Measurements from ENCODE around the gene MAGI1. TPM values are rescaled to one million over a fixed set of nuclear protein-coding genes. Genes with fewer than 3 reads are reported as not detected.

The MAGI1 gene
- total RNA-seq, 2 donors from 2014 or later: 27.9 to 31.5 TPM

- no peak for DNase-seq (ENCODE audit: low spot score)
- intact Hi-C loops (cut with DNase I): no loop called here
Observed at GRCh38 chr3:65650247-65650646, 388.5 kb downstream of the MAGI1 start.

GRCh38 chr3:65647369-65647768 is 391.3 kb downstream of the MAGI1 start:
- intact Hi-C loops (cut with DNase I): no loop called here
- DNase-seq (ENCODE audit: low spot score): no peak

DNA sequence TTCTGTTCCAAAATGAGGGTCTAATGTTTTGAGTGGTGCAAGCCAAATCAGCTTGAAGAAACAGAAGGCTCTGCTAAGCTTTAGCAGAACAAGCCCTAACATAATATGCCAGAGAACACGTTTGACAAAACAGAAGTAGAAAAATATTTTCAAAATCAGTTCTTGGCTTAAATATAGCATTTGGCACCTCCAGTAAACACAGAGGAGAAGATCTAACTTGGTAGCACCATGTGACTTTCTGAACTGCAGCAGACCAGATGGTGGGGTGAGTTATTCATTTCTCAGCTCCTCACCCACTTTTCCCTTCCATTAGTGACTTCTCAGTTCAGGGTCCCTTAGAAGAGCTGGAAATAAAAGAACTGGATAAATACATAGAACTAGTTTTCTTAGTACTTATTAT is 395.8 kb downstream of the MAGI1 start:
- no peak for DNase-seq (ENCODE audit: low spot score)
- intact Hi-C loops (cut with DNase I): no loop called here

DNA sequence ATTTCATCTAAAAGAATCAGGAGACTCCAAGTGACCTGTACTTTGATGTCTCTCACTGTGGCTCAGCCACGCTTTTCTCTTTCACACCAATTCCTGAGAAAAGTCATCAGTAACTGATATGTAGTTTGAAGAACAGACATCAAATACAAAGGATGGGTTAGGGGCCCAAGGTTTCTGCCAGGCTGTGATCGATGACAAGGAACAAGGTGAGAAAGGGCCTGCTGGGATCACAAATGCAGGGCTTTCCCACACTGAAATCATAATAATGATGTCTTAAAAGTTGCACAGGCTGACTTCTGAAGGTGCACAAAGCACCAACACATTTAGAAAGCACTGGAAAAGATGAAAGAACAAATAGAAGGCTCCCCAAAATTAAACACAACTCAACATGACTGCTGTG is 396.9 kb downstream of the MAGI1 start:
- intact Hi-C loops (cut with DNase I): no loop called here
- DNase-seq (ENCODE audit: low spot score): no peak

GRCh38 chr3:65641045-65641444 is 397.7 kb downstream of the MAGI1 start:
- intact Hi-C loops (cut with DNase I): no loop called here
- no peak for DNase-seq (ENCODE audit: low spot score)

DNA sequence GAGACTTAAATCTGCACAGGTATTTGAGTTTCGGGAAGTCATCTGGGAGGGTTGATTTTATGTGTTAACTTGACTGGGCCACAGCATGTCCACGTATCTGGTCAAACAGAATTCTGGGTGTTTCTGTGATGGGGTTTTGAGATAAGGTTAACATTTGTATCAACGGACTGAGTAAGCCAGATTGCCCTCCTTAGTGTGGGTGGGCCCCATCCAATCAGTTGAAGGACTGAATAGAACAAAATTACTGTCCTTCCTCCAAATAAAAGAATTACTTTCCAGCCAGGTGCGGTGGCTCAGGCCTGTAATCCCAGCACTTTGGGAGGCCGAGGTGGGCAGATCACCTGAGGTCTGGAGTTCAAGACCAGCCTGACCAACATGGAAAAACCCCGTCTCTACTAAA is 399.3 kb downstream of the MAGI1 start:
- DNase-seq (ENCODE audit: low spot score): no peak
- intact Hi-C loops (cut with DNase I): no loop called here

GRCh38 chr3:65638301-65638700 is 400.4 kb downstream of the MAGI1 start:
- DNase-seq (ENCODE audit: low spot score): no peak
- intact Hi-C loops (cut with DNase I): no loop called here

- intact Hi-C loops (cut with DNase I): no loop called here
- DNase-seq (ENCODE audit: low spot score): no peak
Observed at GRCh38 chr3:65636326-65636725, 402.4 kb downstream of the MAGI1 start.

GRCh38 chr3:65635657-65636056 is 403.1 kb downstream of the MAGI1 start:
- intact Hi-C loops (cut with DNase I): no loop called here
- DNase-seq (ENCODE audit: low spot score): no peak

DNA sequence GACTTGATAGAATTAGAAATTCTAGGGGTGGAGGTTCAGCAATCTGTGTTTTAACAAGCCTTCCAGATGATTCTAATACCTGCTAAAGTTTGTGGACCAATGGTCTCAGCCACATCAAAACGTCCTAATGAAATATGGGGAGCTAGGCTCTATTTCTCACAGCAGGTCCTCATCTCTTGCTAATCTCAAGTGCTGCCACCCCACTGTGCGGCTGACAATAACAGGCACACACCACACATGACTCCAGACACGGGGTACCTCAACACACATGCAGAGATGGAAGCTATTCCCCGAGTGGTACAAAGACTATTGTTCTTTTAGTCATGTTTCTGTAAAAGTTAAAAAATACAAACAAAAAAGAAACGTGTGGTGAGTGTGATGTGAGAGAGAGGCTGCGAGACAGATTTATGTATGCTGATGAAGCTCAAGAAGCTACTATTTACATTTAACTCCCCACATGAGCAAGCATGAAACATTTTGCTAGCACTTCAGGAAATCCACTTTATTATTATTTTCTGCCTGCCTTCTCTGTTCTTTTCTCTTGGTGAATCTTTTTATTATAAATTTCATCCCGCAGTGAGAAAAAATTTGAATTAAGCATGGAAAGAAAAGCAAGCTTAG is 405.6 kb downstream of the MAGI1 start:
- intact Hi-C loops (cut with DNase I): no loop called here
- no peak for DNase-seq (ENCODE audit: low spot score)

DNA sequence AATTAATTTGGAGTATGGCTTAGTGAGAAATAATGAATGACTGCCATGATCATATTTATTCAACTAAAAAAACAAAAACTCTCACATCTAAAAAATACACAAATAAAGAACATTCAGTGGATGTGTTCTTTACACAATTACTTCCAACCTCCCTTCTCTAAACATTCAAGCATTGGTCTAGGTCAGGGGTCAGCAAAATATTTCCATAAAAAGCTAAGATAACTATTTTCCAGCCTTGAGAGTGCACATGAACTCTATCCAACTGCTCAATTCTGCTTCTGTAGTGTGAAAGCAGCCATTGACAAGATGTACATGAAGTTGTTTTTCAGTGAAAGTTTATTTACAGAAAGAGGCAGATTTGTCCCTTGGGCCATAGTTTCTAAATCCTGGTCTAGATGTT is 406.3 kb downstream of the MAGI1 start:
- no peak for DNase-seq (ENCODE audit: low spot score)
- intact Hi-C loops (cut with DNase I): no loop called here

GRCh38 chr3:65628978-65629377 is 409.7 kb downstream of the MAGI1 start:
- intact Hi-C loops (cut with DNase I): no loop called here
- no peak for DNase-seq (ENCODE audit: low spot score)

- intact Hi-C loops (cut with DNase I): no loop called here
Observed at GRCh38 chr3:65627062-65627461, 411.7 kb downstream of the MAGI1 start.

GRCh38 chr3:65625305-65625704 is 413.4 kb downstream of the MAGI1 start:
- no peak for DNase-seq (ENCODE audit: low spot score)
- intact Hi-C loops (cut with DNase I): no loop called here

More at GRCh38 chr3:65627062-65627461, 411.7 kb downstream of the MAGI1 start:
- no peak for DNase-seq (ENCODE audit: low spot score)

DNA sequence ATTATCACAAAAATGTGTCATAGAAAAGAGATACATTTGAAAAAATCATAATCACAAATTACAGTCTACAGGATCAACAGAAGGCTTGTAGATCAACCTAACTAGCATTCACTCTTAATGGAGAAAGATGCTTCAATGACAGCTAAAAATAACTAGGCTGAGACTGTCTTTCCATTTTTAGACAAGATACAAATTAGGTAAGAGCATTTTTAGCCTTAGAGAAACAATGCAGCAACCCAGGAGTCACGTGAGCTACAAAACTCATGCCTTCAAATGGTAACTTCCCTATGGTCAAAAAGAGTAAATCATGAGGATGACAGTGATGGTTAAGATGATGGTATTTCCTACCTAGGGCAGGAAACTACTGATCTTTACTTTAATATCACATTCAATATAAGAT is 415.4 kb downstream of the MAGI1 start:
- no peak for DNase-seq (ENCODE audit: low spot score)
- intact Hi-C loops (cut with DNase I): no loop called here

GRCh38 chr3:65619888-65620287 is 418.8 kb downstream of the MAGI1 start:
- no peak for DNase-seq (ENCODE audit: low spot score)
- intact Hi-C loops (cut with DNase I): no loop called here

GRCh38 chr3:65619451-65619881 is 419.3 kb downstream of the MAGI1 start:
- DNase-seq (ENCODE audit: low spot score): no peak
- intact Hi-C loops (cut with DNase I): no loop called here

DNA sequence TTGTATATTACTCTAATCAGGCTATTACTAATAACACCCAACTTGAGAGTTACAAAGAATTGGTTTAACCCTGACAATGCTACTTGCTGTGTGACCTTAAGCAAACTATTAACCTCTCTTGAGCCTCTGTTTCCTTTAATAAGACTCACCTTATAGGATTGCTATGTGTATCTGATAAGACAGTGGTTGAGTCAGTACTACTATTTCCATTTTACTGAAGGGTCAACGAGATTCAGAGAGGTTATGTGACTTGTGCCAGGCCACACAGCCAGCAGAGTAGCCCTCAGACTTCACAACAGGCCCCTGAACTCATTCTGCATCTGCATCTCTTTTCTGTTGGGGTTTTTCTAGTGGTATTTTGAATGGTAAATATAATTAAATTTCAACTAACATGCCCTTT is 420.1 kb downstream of the MAGI1 start:
- no peak for DNase-seq (ENCODE audit: low spot score)
- intact Hi-C loops (cut with DNase I): no loop called here

DNA sequence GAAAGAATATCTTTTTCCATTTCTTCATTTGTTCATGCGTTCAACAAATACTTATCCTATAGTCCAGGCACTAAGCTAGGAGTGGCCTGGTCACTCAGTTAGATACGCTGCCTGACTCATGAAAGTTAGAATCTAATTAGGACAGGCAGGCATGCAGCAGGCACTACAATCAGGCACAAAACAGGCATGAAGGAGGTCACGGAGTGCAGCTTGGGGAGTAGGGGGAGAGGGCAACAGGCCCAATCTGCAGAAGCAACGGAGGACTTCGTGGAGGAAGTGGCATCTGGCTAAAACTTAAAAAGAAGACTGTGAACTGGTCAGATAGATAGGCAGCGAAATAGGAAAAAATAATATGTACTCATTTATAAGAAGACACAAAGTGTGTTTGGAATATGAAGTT is 420.9 kb downstream of the MAGI1 start:
- DNase-seq (ENCODE audit: low spot score): no peak
- intact Hi-C loops (cut with DNase I): no loop called here

DNA sequence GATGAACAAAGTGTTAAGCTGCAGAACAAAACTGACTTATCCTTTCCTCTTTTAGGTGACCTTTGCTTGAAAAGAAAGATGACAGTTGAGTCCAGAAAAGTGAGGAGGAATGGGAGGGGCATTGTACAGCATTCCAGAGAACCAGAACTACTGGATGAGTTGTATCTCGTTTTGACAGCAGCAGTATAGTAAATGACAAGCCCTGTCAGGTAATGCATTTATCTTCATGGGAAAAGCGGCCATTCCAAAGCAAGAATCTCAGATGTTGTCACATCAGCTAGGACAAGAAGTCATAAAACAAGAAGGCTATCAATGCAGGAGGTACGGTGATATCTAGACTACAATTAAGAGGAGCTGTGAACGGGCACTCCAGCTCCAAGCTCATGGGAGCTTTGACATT is 421.5 kb downstream of the MAGI1 start:
- DNase-seq (ENCODE audit: low spot score): no peak
- intact Hi-C loops (cut with DNase I): no loop called here

- intact Hi-C loops (cut with DNase I): no loop called here
- no peak for DNase-seq (ENCODE audit: low spot score)
Observed at GRCh38 chr3:65616563-65616962, 422.2 kb downstream of the MAGI1 start.

GRCh38 chr3:65615329-65615728 is 423.4 kb downstream of the MAGI1 start:
- DNase-seq (ENCODE audit: low spot score): no peak
- intact Hi-C loops (cut with DNase I): no loop called here

All from posterior vena cava (tissue), 2 donors.